ENCODE results near the gene CKS2. TPM values are rescaled to one million over a fixed set of nuclear protein-coding genes. Genes with fewer than 3 reads are reported as not detected.

Gene CKS2
- total and polyA plus RNA-seq, 2 of the 4 experiments (the other 2 are of a cell fraction) = 192 to 261 TPM

DNA sequence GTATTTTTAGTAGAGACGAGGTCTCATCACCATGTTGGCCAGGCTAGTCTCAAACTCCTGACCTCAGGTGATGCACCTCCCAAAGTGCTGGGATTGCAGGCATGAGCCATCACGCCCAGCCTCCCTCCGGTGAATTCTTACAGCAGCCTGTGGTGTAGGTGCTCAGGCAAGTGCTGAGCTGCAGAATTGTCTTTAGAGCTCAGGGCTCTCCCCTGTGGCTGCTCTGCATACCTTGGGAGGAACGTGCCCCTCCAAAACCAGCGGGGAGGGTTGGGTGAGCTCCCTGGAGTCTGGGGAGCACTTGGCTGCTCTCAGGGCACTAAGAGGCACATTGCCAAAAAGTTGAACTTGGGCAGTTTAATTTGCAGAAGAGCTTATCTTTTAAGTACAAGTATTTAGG, 36.7 kb downstream of the CKS2 start:
- H4K8ac ChIP-seq (ENCODE audit: low read depth in 2 of 2, low read length in 2 of 2) = no peak overlapping the region
- dilution Hi-C loops (cut with HindIII; ENCODE audit: low sequenced_read_pairs, unreplicated experiment) = no loop called here
- BruUV-seq (replicated peaks) = no TSS peak

More for the DNA sequence above, 36.7 kb downstream of the CKS2 start:
- TF ChIP-seq BHLHE40 (IDR thresholded peaks at IDR 0.05; ENCODE audit: low read depth, low read length) = no peak
- TF ChIP-seq, protein P1, sequence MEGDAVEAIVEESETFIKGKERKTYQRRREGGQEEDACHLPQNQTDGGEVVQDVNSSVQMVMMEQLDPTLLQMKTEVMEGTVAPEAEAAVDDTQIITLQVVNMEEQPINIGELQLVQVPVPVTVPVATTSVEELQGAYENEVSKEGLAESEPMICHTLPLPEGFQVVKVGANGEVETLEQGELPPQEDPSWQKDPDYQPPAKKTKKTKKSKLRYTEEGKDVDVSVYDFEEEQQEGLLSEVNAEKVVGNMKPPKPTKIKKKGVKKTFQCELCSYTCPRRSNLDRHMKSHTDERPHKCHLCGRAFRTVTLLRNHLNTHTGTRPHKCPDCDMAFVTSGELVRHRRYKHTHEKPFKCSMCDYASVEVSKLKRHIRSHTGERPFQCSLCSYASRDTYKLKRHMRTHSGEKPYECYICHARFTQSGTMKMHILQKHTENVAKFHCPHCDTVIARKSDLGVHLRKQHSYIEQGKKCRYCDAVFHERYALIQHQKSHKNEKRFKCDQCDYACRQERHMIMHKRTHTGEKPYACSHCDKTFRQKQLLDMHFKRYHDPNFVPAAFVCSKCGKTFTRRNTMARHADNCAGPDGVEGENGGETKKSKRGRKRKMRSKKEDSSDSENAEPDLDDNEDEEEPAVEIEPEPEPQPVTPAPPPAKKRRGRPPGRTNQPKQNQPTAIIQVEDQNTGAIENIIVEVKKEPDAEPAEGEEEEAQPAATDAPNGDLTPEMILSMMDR (conservative IDR thresholded peaks at IDR 0.05; ENCODE audit: low read depth, low read length) = no peak
- TF ChIP-seq MAFK (IDR thresholded peaks at IDR 0.05; ENCODE audit: low read depth, low read length) = no peak
- no peak for TF ChIP-seq MXI1 (IDR thresholded peaks at IDR 0.05; ENCODE audit: borderline replicate concordance, low read depth, low read length)
- no peak overlapping the region for H2AK9ac ChIP-seq (replicated peaks; ENCODE audit: low read depth, low read length, poor library complexity)
- no peak overlapping the region for H3K56ac ChIP-seq (ENCODE audit: extremely low read depth, insufficient read depth, low read length)
- no peak overlapping the region for H3K23ac ChIP-seq (ENCODE audit: low read depth, low read length)
- intact Hi-C loops (cut with micrococcal nuclease) = loop anchor here (2.0 kb wide), 1 partner anchor 25 kb away; no protein-coding TSS in a partner anchor
- H2BK15ac ChIP-seq (ENCODE audit: low read depth, low read length) = no peak overlapping the region
- H2BK20ac ChIP-seq (ENCODE audit: low read depth, low read length) = no peak overlapping the region
- H4K91ac ChIP-seq (ENCODE audit: insufficient read depth, low read depth, low read length) = no peak overlapping the region
- H3K14ac ChIP-seq (replicated peaks; ENCODE audit: low read depth, low read length) = no peak overlapping the region
- peaks cover 67% of the 10 kb centered on the region for H3K36me3 ChIP-seq (ENCODE audit: control insufficient read depth, insufficient read depth, low read length)
- no peaks in the 10 kb centered on the region; the same call in 1 of the 2 replicates for H3K9me1 ChIP-seq (ENCODE audit: insufficient read depth, low read length)
- peaks cover 5% of the 10 kb centered on the region; the same call in 1 of the 2 replicates for H3K4me1 ChIP-seq (ENCODE audit: control insufficient read depth, insufficient read depth, low read length)
- DNase-seq (no peak), ATAC-seq (ENCODE audit: low read depth) (peak; percentile 61)
- H3K4ac ChIP-seq (ENCODE audit: low read depth, low read length) = no peak overlapping the region
- no peaks in the 10 kb centered on the region for H3K27me3 ChIP-seq (ENCODE audit: control insufficient read depth, insufficient read depth, low read length)
- no peak overlapping the region for H3K4me3 ChIP-seq (ENCODE audit: insufficient read depth, low read depth, low read length)
- H2BK120ac ChIP-seq (ENCODE audit: low read depth, low read length) = no peak overlapping the region
- peaks cover 0 to 6% of the 10 kb centered on the region in 2 experiments; a peak in 3 of 4 replicates for H3K79me1 ChIP-seq (ENCODE audit: low read depth in 1 of 2, low read length in 2 of 2)
- POLR2A ChIA-PET (ENCODE audit: unreplicated experiment) = interaction anchor here (0.6 kb wide), 1 partner anchor 10 kb away, joined by 5 read pairs; no protein-coding TSS in a partner anchor
- no peak overlapping the region; the same call in 1 of the 2 replicates for H3K18ac ChIP-seq (ENCODE audit: low read depth, low read length)
- peak overlapping the region; percentile 20; the same call in 1 of the 2 replicates for H3K4me2 ChIP-seq (ENCODE audit: low read depth, low read length)
- H2AK5ac ChIP-seq (ENCODE audit: low read depth, low read length) = no peak overlapping the region
- in situ Hi-C loops (cut with MboI; ENCODE audit: low sequenced_read_pairs) = no loop called here
- peak overlapping the region; percentile 56; the same call in 1 of the 2 replicates for H3K27ac ChIP-seq (ENCODE audit: insufficient read depth, low read length)
- no peak overlapping the region for H4K5ac ChIP-seq (ENCODE audit: low read depth, low read length)
- no peak overlapping the region for H2BK5ac ChIP-seq (ENCODE audit: low read depth, low read length, poor library complexity, severe bottlenecking)
- peaks cover 4% of the 10 kb centered on the region; the same call in 1 of the 2 replicates for H4K20me1 ChIP-seq (ENCODE audit: insufficient read depth, low read length)
- CTCF ChIA-PET = interaction anchor here (1.2 kb wide), 1 partner anchor 201 kb away, joined by 4 read pairs; no protein-coding TSS in a partner anchor
- 100% methylated on average over 2 of the region's 5 CpGs; no CpG with 5 or more reads in 1 of the 2 experiments for WGBS, 2 experiments (ENCODE audit: extremely low coverage in 2 of 2, insufficient read length in 1 of 2)
- H3K9ac ChIP-seq (ENCODE audit: low read depth, low read length) = no peak overlapping the region
- H2AFZ ChIP-seq (replicated peaks; ENCODE audit: low read length, poor library complexity) = no peak overlapping the region
- H3K9me3 ChIP-seq (ENCODE audit: control insufficient read depth, insufficient read depth, low read length) = no peaks in the 10 kb centered on the region

All from IMR-90 (cell line).